Mesenteric fat pad (tissue), 1 donor: ENCODE data around the gene CAMK2A. TPM values are rescaled to one million over a fixed set of nuclear protein-coding genes. Genes with fewer than 3 reads are reported as not detected.

Experiments
- DNase-seq: peaks from one replicate; pipeline ENCODE4 v3.0.0-alpha.2; 2020; ENCODE audit warnings: low spot score
- total RNA-seq: library from RNA; stranded (reverse); fragmentation: NEBNext Ultra II Directional; extraction: Animal tissue kit (Norgen Biotek cat#: 25700); gene quantifications from one replicate; pipeline ENCODE4 v1.2.1, GENCODE V29; 2021
- donor health status: DM: yes; HTN: yes; CAD: no.

CAMK2A gene
- total RNA-seq, 1 donor from 2014 or later: not detected

DNA sequence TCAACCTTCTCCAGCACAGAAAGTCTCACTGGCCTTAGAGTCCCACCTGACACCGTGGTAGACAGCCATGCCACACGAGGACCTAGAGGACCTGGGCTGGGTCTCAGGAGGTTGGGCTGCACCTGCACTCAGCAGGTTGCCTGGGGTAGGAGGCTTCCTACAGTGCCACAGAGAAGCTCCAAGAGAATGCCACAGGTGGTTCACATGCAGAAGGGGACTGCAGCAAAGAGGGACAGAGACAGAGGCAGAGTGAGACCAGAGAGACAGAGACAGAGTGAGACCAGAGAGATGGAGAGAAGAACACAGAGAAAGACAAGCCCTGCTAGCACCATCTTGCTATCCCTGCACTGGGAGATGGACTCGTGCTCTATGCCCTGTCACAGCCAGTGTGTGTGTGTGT lies 5.7 kb downstream of the CAMK2A start:
- DNase-seq: no peak

DNA sequence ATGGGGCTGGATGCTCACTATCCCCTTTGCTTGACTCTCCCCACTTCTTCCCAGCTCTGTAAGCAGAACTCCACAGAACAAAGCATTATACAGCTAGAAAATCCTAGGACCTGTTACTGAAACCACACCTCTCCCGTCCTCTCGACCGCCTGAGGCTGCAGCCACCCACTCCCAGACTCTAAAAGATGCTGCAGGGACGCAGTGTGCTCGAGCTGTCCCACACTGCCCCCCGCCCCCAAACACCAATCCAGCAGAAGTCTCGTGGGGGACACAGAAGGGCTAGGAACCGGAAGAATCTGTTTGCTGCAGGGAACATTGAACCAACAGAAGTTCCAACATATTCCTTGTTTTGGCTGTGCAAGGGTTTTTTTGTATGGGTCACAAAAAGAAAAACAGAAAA lies 7.6 kb downstream of the CAMK2A start:
- DNase-seq: no peak

DNA sequence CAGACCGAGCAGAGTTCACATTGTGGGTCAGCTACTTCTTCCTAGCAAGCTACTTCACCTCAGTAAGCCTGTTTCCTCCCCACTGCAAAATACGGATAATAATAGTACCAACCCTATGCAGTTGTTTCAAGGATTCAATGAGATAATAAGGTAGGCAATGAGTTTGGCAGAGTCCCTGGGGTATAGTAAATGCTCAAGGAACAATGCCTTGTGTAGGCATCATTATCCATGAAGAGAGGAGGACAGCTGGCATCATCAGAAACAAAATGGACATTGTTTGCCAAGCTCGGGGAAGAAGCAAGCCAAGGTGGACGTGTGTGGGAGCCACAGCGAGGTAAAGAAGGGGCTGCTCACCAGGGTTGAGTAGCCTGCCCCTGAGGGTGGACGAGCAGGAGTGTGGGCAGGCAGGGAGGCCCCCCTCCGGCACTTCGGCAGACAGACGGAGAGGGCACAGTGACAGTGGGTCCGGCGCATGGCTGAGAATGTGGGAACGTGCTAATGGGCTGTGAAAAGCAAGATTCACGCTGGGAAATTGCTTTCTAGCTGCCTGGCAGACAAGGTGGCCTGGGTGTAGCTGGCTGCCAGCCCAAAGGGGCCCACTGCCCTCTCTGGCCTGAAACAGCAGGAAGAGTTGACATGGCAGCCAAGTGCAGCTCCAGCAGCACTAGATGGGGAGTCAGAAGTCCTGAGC lies 10.1 kb downstream of the CAMK2A start:
- no peak for DNase-seq

DNA sequence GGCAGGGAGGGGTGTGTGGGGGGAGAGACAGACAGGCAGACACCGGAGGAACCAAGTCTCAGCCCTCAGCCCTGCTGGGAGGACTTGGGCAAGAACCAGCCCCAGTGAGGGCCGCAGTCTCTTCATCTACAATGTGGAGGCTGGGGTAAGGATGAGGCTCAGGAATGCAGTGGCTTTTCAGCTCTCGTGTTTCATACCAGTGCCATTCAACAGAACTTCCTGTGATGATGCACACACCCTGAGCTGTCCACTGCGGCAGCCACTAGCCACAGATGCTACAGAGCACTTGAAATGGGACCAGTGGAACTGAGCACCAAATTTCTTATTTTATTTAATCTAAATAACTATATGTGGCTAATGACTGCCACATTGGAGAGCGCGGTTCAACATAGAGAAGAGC lies 10.7 kb downstream of the CAMK2A start:
- DNase-seq: no peak

DNA sequence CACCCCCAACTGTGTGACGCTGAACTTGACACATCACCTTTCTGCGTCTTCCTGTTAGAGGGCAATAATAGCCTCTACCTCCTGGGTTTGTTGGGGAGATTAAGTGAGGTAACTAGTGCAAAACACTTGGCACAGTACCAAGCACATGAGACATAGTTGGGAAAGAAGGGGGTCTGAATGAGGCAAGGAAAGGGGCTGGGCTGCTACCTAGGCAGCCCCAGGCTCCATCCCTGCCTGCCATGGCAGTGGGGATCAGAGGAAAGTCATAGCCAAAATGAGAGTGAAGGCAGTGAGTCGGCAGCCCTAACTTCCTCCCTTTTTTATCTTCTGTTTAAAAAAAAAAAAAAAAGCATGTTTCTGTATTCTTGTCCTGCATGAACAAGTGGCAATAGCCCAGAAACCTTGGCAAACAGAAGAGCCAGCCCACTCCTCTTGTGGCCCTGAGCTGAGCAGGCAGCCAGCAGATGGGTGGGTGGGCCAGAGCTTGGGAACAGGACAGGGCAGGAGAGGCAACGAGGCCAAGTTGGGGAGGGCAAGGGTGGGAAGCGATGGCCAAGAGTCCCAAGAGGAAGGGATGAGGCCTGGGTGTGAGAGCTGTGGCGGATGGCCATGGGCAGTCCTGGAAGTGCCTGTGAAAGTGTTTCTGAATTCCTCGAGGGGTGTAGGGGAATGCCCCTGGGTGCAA lies 11.4 kb downstream of the CAMK2A start:
- DNase-seq: no peak

DNA sequence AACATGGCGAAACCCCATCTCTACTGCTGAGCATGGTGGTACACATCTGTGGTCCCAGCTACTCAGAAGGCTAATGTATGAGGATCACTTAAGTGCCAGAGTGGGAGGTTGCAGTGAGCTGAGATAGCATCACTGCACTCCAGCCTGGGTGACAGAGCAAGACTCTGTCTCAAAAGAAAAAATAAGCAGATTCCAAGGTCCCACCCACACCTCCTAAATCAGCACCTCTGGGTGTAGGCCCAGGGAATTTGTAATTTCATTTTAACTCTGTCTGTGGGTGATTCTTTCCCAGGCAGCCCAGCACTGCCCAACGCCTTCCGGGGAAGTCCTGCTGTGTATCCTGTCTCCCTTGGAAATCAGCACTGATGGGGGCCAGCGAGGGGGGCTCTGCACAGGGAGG lies 12.5 kb downstream of the CAMK2A start:
- no peak for DNase-seq

DNA sequence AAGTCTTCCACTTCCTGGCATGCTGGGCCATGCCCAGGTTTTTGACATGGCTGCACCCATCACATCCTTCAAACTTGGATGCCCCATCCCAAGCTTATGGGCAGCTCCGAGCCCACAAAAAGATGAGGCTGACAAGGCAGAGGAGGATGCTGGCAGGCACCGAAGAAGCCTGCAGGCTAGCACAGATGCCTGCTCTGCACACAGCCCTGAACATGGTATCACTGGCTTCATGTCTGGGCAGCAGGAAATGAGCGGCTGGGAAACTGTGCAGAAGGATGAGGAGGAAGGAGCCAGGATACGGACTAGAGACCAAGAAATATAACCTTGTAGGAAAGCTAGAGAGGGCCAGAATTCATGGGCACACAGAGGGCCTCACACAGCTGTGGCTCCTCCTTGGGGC lies 14.8 kb downstream of the CAMK2A start:
- no peak for DNase-seq

DNA sequence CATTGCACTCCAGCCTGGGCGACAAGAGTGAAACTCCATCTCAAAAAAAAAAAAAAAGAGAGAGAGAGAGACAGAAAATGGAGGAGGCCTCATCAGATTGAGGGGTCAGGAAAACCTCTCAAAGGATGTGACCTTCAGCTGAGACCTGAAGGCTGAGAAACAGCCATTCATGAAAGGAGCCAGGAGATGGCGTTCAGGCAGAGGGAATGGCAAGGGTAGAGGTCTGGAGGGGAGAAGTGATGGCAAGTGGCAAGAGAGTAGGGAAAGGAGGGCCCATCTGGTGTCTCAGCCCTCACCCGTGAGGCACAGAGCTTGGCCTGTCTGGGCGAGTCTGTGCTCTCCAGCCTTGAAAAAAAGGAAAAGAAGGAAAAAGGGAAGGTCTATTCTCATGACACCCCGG lies 17.0 kb downstream of the CAMK2A start:
- no peak for DNase-seq

DNA sequence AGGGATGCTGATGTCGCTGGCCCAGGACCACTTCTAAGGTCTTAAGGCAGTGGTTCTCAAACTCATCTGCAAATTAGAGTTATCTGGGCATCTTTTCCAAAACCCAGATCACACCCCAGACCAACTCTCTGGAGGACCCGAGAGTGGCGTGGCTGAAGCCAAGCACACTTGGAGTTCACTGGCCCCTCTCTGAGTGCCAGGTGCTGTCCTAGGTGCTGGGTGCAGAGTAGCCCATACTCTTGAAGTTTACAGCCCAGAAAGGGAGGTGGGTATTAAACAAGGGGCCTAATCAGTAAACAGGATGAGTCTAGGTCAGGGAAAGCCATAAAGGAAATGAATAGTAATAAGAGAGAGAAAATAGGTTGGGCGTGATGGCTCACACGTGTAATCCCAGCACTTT lies 17.6 kb downstream of the CAMK2A start:
- DNase-seq: no peak

DNA sequence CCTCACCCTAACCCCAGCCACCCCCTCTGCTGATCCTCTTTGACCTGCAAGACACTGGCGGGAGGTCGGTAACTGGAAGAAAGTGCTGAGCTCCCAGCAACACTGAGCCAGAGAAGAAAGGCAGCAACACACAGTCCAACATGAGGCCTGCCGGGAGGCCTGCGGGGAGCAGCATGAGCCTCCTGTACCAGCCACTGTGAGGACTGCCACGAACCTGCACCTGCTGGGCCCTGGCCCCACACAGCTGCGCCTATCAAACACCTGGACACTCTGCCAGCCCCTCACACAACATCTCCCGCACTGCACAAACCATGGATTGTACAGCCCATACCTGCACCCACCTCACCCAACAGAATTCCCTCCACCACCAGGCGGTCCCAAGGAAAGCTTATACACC lies 18.3 kb downstream of the CAMK2A start:
- no peak for DNase-seq

DNA sequence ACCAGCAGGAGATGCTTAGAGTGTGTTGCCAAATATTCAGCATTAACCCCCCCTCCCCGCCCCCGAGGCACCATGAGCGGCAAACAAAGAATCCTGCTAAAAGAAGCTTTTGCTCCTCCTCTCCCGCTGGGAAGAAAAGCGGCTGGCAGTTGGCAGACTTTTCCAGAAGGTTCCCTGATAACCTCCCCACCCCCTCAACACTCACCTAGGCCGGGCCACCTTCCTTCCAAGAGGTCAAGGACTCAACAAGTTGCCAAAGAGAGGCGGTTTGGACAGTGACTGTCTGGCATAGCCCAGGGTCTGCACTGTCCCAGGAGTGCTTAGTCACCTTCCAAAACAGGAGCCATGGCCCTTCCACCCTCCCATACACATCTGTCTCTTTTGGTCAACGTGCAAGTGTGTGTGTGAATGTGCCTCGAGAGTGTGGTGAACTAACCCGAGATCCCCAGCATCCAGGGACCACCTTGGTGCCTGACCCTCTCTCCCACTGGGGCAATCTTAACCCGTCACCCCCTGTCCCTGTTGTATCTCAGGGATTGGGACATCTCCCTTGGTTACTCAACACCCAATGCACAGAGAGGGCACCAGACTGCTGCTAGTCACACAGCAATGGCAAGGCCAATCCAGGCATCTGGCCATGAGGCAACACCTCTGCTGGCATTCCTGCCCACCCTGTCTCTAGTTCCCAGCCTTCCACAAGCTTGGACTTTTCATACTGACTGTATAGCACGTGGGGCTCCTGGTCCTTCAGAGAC lies 18.9 kb downstream of the CAMK2A start:
- no peak for DNase-seq

DNA sequence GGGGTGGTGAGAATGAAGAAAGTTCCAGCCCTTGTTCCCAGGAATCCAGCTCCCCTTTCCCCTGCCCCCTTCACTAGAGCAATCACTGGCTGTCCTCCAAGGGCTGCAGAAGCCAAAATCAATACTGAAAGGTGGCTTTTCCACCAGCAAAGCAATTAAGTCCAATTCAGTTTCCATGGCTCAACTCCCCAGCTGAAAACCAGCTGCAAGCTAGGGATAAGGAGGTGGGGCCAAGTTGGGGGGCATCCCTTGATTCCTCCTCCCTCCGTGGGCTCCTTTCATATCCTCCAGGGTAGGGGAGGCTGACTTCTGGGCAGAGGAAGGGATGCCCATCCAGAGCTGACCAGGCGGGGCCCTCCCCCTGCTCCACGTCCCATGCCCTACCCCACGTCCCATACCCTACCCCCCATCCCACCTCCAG lies 22.7 kb downstream of the CAMK2A start:
- DNase-seq: no peak

DNA sequence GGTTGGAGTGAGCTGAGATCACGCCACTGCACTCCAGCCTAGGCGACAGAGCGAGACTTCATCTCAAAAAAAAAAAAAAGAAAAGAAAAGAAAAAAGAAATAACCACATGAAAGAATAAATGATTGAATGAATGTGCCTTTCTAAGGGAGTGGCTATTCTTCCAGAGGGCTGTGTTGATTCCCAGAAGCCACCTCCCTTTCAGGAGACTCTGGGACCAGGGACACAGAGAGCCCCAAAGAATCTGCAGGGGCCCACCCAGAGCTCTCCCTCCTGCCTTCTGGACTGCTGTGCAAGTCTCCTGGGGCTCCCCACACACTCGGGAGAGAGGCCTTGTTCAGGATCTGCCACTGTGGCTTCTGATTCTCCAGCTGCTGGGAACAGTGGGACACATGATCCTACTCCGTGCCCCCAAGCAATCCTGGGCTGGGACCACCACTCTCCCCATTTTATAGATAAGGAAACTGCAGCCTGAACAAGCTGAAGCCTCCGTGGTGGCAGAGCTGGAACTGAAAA lies 23.6 kb downstream of the CAMK2A start:
- DNase-seq: no peak

DNA sequence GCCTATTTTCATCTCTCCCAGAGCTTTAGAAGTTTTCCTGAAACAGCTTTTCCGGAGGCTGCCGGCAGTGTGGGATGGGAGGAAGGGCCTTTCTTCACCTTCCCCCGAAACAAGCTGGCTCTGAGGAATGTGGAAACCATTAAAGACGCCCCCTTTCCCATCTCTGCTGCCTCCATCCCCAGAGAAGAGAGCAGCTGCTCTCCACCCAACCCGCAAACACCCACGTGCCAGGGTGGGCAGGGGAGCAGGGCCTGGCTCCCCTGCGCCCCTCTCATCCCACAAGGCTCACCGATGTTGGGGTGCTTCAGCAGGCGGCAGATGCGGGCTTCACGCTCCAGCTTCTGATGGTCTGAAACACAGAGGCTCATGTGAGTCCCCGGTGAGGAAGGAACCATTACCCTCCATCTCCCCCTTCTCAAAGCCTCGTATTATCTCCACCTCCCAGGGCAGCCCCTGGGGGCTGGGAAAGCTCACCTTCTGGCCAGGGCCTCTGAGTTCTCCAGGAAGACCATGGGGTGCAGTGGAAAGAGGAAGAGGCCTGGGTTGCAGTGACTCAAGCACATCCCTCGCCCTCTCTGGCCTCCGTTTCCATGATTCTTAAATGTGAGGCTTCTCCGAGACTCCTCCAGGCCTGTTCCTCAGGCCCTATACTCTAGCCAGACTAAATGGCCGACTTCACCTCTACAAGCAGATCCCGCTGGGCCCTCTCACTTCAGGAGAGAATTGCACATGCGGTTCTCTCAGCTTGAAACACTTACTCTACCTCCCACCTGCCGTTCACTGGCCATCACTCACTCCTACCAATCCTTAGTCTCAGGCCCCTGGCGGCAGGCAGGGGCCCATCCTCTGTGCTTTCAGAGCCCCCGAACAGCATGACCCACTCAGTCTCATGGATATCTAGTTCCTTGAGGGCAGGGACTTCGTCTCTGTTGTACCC lies 24.6 kb downstream of the CAMK2A start:
- no peak for DNase-seq

DNA sequence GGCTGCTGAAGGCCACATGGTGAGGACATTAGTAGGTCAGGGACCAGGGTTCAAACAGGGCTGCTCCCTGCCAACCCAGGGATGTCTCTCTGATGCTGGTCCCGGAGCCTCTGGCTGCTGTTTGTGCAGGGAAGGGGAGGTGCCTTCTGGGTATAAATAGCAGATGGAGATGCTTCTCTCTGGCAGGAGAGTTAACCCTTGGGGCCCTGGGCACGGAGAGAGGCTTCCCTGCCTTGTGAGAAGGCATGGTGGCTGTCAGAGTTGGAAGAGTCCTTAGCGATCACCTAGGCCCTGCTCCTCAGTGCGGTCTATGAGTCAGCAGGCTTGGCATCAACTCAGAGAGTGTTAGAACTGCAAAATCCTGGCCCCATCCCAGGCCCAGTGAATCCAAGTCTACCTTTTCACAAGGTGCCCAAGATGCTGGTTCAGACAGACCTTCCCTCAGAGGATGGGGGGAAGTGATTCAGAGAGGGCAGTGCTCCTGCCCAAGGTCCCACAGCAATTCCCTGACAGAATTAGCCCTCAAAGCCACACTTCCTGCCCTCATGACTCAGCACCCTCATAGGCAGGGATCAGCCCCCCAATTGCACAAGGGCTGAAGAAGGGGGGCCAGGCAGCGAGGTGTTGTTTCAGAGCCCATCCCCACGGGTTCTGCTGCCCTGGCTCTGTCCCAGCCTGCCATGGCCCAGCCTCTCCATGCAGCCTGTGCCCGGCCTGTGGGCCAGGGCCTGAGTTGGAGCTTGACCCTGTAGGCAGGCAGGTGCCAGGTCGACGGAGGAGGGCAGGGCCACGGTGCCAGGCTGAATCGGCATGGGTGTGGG lies 25.6 kb downstream of the CAMK2A start:
- DNase-seq: no peak

DNA sequence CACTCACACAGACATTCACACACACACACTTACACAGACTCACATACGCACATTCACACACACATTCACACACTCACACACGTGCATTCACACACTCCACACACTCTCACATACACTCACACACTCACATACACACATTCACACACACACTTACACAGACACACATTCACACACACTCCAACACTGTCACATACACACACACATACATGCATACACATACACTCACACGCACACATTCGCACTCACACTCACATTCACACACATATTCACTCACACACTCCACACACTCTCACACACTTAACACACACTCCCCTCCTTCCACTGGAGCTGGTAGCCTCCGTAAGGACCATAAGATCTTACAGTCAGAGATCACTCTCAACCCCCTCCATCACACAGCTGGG lies 26.2 kb downstream of the CAMK2A start:
- no peak for DNase-seq

DNA sequence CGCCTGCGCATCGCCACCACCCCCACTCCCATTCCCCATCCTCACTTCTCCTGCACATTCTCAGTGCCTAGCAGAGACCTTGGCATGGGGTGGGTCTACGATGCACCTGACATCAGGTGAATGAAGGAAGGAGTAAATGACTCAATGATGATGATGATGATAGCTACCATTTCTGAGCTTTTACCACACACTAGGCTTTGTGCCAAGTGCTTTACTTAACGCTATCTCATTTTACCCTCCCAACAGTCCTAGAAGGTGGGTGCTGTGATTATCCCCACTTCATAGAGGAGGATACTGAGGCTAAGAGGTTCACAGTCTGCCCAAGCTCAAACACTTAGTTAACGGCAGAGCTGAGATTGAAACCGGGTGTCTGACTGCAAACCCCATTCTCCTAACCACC lies 27.1 kb downstream of the CAMK2A start:
- DNase-seq: no peak

DNA sequence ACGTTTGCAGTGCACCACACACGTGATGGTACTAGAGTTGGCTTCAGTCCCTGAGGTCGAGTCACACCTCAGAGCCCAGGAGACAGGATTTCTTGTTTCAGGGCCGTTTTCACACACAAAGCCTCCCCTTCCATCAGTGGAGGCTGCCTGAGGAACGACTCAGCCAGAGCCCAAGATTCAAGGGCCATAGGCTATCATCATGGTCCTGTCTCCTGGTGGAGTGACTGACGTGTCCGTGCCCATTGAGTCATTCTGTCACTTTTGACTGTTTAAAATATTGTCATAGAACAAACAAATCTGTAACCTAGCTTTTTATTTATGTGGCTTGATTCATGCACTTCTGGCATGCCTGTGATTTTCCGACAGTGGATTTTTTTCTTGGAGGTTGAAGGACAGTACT lies 28.3 kb downstream of the CAMK2A start:
- no peak for DNase-seq

DNA sequence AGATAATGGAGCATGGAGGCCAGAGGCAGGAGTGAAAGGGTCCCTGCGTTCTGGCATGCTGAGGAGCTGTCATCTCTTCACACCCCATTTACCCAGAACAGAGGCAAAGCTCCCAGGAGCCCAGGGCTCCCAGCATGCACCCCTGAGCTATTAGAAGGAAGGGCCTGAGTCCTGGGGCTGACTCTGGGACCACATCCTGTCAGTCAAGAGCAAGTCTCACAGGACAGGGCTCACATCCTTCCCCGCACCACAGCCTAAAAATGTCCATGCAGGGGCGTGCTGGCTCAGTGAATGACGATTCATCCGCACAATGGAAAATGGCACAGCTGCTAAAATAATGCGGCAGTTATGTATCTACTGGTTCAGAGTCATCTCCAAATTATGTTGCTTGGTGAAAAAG lies 31.4 kb downstream of the CAMK2A start:
- no peak for DNase-seq

DNA sequence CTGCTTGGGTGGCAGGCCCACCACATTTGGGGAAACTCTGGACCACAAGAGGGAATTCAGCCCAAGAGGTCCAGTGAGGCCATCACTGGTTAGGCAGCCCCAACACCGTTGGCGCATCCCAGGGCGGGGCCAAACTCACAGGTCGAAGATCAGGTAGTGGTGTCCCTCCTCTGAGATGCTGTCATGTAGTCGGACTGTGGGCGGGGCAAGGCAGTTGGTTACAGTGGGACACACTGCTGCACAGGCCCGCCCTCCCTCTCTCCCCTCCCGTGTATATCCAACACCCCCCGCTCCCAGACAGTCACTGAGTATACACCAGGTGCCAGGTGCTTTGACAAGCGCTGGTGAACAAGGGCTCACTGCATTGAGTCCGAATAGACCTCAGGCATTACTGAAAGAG lies 32.1 kb downstream of the CAMK2A start:
- no peak for DNase-seq
